ENCODE measurements around the gene KCNT1. TPM values are rescaled to one million over a fixed set of nuclear protein-coding genes. Genes with fewer than 3 reads are reported as not detected.

The KCNT1 gene
- total RNA-seq, 1 donor from 2014 or later, result not detected

GRCh38 chr9:135729480-135729879, 27.5 kb downstream of the KCNT1 start:
- FAIRE-seq (no peak), DNase-seq (ENCODE audit: low read depth) (no peak)
- peaks cover 6% of the 10 kb centered on the region for H3K27me3 ChIP-seq (ENCODE audit: insufficient read depth, low read length)
- Mint-ChIP-seq H3K4me3 (ENCODE audit: unreplicated experiment) (no peak overlapping the region), H3K4me1 (ENCODE audit: low read depth, unreplicated experiment) (no peaks in the 10 kb centered on the region), H3K27me3 (ENCODE audit: low read depth, unreplicated experiment) (peaks cover 39% of the 10 kb centered on the region), H3K36me3 (ENCODE audit: low read depth, unreplicated experiment) (no peaks in the 10 kb centered on the region), H3K27ac (ENCODE audit: unreplicated experiment) (no peak overlapping the region), H3K9me3 (ENCODE audit: unreplicated experiment) (peaks cover 14% of the 10 kb centered on the region)
- no peak overlapping the region for H3K4me2 ChIP-seq (ENCODE audit: low read length)
- TF ChIP-seq EZH2 (IDR thresholded peaks at IDR 0.05; ENCODE audit: insufficient read depth, low read length), result no peak
- no peak for TF ChIP-seq CTCF (IDR thresholded peaks at IDR 0.05; ENCODE audit: insufficient read depth, low read depth, low read length)
- H3K9me3 ChIP-seq (ENCODE audit: insufficient read depth, low read depth, low read length), result peaks cover 6% of the 10 kb centered on the region
- H2AFZ ChIP-seq (ENCODE audit: low read depth, low read length), result no peak overlapping the region
- no peaks in the 10 kb centered on the region for H3K36me3 ChIP-seq (ENCODE audit: insufficient read depth, low read length)
- H3K4me3 ChIP-seq (ENCODE audit: insufficient read depth, low read depth, low read length), result no peak overlapping the region
- H4K20me1 ChIP-seq (ENCODE audit: insufficient read depth, low read length), result no peaks in the 10 kb centered on the region
- H3K79me2 ChIP-seq (ENCODE audit: insufficient read depth, low read length), result no peaks in the 10 kb centered on the region
- H3K4me1 ChIP-seq (ENCODE audit: insufficient read depth, low read length), result no peaks in the 10 kb centered on the region
- H3K27ac ChIP-seq (ENCODE audit: low read depth, low read length), result no peak overlapping the region
- H3K9ac ChIP-seq (ENCODE audit: low read length), result no peak overlapping the region

- H3K4me3 Mint-ChIP-seq (ENCODE audit: unreplicated experiment), result no peak overlapping the region
- peaks cover 39% of the 10 kb centered on the region for H3K27me3 Mint-ChIP-seq (ENCODE audit: low read depth, unreplicated experiment)
- Histone ChIP-seq H3K4me2 (ENCODE audit: low read length) (no peak overlapping the region), H3K4me1 (ENCODE audit: insufficient read depth, low read length) (no peaks in the 10 kb centered on the region), H3K9me3 (ENCODE audit: insufficient read depth, low read depth, low read length) (peaks cover 6% of the 10 kb centered on the region), H3K27me3 (ENCODE audit: insufficient read depth, low read length) (peaks cover 6% of the 10 kb centered on the region), H2AFZ (ENCODE audit: low read depth, low read length) (no peak overlapping the region), H3K36me3 (ENCODE audit: insufficient read depth, low read length) (no peaks in the 10 kb centered on the region), H3K4me3 (ENCODE audit: insufficient read depth, low read depth, low read length) (no peak overlapping the region), H3K27ac (ENCODE audit: low read depth, low read length) (no peak overlapping the region), H3K9ac (ENCODE audit: low read length) (no peak overlapping the region), H4K20me1 (ENCODE audit: insufficient read depth, low read length) (no peaks in the 10 kb centered on the region), H3K79me2 (ENCODE audit: insufficient read depth, low read length) (no peaks in the 10 kb centered on the region)
- H3K4me1 Mint-ChIP-seq (ENCODE audit: low read depth, unreplicated experiment), result no peaks in the 10 kb centered on the region
- DNase-seq (ENCODE audit: low read depth) (no peak), FAIRE-seq (no peak)
- H3K36me3 Mint-ChIP-seq (ENCODE audit: low read depth, unreplicated experiment), result no peaks in the 10 kb centered on the region
- no peak for TF ChIP-seq CTCF (IDR thresholded peaks at IDR 0.05; ENCODE audit: insufficient read depth, low read depth, low read length)
- TF ChIP-seq EZH2 (IDR thresholded peaks at IDR 0.05; ENCODE audit: insufficient read depth, low read length), result no peak
- no peak overlapping the region for H3K27ac Mint-ChIP-seq (ENCODE audit: unreplicated experiment)
- H3K9me3 Mint-ChIP-seq (ENCODE audit: unreplicated experiment), result peaks cover 14% of the 10 kb centered on the region
These were observed 29.5 kb downstream of the KCNT1 start for GRCh38 chr9:135731454-135731853.

GRCh38 chr9:135732569-135733257, 30.7 kb downstream of the KCNT1 start:
- H3K4me3 ChIP-seq (ENCODE audit: insufficient read depth, low read depth, low read length), result no peak overlapping the region
- peaks cover 8% of the 10 kb centered on the region for H3K27me3 ChIP-seq (ENCODE audit: insufficient read depth, low read length)
- Mint-ChIP-seq H3K27ac (ENCODE audit: unreplicated experiment) (no peak overlapping the region), H3K36me3 (ENCODE audit: low read depth, unreplicated experiment) (no peaks in the 10 kb centered on the region), H3K9me3 (ENCODE audit: unreplicated experiment) (peaks cover 14% of the 10 kb centered on the region), H3K27me3 (ENCODE audit: low read depth, unreplicated experiment) (peaks cover 41% of the 10 kb centered on the region), H3K4me3 (ENCODE audit: unreplicated experiment) (no peak overlapping the region), H3K4me1 (ENCODE audit: low read depth, unreplicated experiment) (no peaks in the 10 kb centered on the region)
- no peaks in the 10 kb centered on the region for H3K79me2 ChIP-seq (ENCODE audit: insufficient read depth, low read length)
- no peak overlapping the region for H3K9ac ChIP-seq (ENCODE audit: low read length)
- no peak for DNase-seq (ENCODE audit: low read depth)
- TF ChIP-seq CTCF (IDR thresholded peaks at IDR 0.05; ENCODE audit: insufficient read depth, low read depth, low read length), result no peak
- TF ChIP-seq EZH2 (IDR thresholded peaks at IDR 0.05; ENCODE audit: insufficient read depth, low read length), result no peak
- no peaks in the 10 kb centered on the region for H3K4me1 ChIP-seq (ENCODE audit: insufficient read depth, low read length)
- H2AFZ ChIP-seq (ENCODE audit: low read depth, low read length), result no peak overlapping the region
- no peak overlapping the region for H3K27ac ChIP-seq (ENCODE audit: low read depth, low read length)
- H3K36me3 ChIP-seq (ENCODE audit: insufficient read depth, low read length), result no peaks in the 10 kb centered on the region
- FAIRE-seq, result no peak
- H4K20me1 ChIP-seq (ENCODE audit: insufficient read depth, low read length), result no peaks in the 10 kb centered on the region
- peaks cover 6% of the 10 kb centered on the region for H3K9me3 ChIP-seq (ENCODE audit: insufficient read depth, low read depth, low read length)
- no peak overlapping the region for H3K4me2 ChIP-seq (ENCODE audit: low read length)
